Measurements from ENCODE around the gene PROK1.

Gene PROK1

DNA sequence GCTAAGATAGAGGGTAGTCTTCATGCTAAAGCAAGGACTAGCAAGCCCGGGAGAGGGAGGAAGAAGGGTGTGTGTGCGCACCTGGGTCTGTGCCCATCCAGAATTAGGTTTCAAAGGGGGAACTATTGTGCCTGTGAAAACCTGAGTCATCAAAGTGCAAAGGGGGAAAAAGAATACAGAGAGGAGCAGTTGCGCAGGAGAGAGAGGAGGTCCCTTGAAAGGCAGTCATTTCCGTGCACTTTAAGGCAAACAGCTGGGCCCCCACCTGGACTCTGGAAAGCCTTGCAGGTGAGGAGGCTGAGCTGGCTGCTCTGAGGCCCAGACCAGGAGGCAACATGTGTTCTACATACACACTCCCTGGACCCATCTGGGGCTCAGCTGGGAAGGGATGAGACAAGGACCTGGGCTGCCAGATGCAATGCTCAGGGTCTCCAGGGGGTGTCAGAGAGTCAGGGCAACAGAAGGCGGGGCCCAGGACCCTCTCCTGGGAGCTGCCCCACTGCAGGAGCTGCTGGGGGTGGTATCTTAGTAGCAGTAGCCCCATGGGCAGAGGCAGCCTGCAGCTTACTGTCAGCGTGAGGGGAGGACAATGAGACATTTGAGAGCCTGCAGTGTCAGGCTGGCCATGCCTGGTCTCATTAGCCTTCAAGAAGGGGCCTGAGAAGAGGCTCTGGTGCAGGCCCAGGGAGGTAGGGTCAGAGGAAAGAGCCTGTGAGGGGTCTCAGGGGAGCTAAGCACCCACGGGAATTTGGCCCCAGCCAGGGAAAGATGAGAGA, 14.3 kb downstream of the PROK1 start:
- no peak for DNase-seq (ENCODE audit: low read depth)

DNA sequence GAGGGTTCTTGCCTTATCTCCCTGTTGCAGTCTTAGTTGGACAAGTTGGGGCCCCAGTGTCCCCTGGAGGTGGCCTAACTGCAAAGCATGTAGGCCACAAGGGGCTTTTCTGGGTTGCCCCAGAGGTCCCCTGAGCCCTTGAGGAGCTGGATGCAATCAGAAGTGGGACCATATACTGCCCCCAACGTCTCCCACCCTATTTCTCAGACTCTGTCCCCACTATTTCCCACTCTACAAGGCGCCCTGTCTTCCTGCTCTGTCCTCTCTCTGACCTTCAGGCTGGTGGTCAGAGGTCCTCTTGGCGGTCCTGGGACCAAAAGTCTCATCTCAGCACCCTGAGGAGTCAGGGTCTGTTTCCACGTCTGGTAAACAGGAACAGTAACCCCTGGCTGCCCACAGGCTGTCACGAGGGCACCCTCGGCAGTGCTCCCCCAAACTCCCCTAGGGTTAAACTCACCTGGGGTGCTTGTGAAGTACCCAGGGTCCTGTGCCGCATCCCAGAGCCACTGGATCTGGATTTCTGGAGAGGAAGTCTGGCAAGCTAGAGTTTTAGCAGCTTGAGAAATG, 14.9 kb downstream of the PROK1 start:
- no peak for DNase-seq (ENCODE audit: low read depth)

DNA sequence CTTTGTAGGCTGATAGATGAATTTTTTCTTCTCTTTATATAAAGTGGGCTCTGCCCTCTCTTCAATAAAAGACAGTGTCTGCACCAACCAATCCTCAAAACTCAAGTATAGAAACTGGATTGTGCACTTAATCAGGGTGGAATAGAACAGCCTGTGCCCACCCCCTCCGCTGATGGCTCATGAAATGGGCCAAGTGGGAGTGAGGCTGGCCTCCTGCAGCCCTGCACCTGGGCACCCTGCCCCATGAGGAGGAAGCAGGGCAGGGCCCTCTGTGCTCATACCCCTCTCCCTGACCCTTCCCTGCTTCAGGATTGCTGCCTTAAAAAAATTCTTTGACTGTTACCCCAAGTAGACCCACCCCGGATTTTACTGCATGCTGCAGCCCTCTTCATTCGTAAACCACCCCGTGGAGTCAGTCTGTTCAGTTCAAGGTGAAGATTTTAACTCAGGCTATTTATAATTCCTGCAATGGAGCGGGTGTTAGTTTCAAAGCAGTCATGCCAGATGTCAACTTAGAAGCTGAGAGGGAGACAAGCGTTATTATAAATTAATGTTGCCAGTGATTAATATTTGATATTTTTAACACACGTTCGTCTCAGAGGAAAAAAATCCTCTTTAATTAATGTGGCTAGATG, 15.8 kb downstream of the PROK1 start:
- DNase-seq (ENCODE audit: low read depth), result no peak

DNA sequence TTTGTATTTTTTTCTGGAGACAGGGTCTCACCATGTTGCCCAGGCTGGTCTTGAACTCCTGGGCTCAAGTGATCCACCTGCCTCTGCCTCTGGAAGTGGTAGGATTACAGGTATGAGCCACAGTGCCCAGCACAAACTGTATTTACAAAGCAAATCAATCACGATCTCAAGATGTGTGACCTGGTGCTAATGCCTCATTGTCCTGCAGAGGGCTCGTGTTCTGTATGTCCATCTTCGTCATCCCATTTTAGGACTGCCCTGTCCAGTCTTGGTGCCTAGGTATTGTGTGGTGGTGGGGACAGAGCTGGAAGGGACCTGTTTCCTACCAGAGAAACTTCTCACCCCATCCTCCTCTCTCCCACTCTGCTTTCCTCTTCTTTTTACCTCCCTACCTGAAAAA, 20.2 kb downstream of the PROK1 start:
- no peak for DNase-seq (ENCODE audit: low read depth)

DNA sequence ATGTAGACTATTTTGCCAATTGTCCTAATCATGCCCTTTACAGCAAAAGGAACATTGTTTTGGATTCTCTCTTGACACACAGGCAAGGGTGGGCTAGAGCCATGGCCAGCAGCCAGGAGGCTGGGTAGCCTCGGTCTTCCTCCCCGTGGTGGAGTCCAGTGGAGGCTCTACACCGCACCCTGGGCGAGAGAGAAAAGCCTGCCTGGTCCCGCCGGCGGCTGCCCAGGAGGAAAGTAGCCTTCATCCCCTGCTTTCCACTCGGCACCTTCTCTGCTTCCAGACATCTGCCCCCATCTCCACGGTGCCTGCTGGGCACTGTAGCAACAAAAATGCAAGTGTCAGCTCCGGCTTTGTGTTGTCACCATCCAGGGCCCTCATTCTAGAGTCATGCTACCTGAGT, 21.6 kb downstream of the PROK1 start:
- DNase-seq (ENCODE audit: low read depth), result no peak

DNA sequence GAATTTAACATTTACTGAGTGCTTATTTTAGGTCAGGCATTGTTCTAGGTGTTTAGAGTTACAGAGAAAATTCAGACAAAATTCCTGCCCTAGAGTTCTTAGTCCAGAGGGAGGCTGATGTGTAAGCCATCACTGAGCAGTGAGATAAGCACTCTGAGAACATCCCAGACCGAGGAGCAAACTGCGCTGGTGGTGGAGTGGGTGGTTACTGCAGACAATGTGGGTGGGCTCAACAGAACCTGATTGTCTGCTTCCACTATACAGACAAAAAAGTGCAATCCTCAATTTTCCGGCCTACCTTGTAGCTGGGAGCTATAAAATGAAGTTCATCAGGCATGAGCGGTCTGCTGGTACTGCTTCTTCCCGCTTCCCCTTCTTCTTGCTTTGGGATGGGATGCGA, 23.5 kb downstream of the PROK1 start:
- DNase-seq (ENCODE audit: low read depth), result no peak

DNA sequence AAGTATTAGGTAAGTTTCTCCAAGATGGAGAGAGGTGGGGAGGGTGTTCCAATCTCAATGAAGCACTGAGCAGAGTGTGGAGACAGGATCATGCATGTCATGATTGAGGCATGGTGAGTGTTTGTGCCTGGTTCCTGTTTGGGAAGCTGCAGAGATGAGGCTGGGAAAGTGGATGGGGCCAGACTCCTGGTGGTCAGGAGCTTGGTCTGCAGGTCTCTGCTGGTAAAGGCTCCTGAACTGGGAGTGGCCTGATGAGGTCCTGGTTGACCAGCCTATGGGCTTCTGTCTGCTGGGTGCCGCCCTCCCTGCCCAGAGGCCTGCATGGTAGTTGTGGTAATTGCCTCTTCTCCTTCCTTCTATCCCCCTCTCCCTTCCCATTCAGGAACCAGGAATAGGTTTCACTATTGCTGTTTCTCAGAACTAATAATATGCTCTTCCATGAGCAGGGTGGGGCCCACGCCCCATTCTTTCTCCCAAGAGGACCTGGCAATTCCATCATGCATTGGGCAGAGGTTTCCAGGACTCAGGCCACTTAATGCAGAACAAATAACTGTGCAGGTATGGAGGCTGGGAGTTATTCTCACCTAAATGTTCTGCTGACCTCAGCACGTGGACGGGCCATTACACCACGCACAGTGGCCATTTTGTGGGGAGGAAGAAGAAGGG, 24.5 kb downstream of the PROK1 start:
- DNase-seq (ENCODE audit: low read depth), result no peak

DNA sequence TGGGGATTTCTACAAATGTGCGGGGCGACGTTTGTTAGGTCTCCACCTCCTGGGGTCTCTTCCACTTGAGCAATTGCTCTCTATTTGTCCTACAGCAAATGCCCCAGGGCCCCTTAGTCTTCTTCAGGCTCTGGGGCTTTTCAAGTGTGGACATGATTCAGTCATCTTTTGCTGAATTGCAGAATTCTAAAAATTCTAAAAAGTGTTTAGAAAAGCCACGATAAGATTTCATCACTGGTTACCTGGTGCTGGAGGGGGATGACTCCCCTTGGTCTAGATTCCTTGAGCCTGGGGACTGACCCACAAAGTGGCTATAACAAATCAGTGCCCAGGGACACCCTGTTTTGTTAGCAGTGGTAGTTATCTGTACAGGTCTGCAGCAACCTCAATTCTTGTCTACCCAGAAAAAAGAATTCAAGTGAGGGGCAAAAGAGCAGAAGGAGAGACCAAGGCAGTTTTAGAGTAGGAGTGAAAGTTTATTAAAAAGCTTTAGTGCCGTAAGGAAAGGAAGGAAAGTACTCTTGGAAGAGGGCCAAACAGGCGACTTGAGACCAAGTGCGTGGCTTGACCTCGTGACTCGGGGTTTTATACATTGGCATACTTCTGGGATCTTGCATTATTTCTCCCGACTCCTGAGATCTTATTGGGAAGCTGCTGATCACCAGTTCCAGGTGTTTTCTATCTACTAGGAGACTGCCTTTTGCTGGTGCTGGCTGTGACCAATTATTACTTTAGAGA, 25.2 kb downstream of the PROK1 start:
- no peak for DNase-seq (ENCODE audit: low read depth)

DNA sequence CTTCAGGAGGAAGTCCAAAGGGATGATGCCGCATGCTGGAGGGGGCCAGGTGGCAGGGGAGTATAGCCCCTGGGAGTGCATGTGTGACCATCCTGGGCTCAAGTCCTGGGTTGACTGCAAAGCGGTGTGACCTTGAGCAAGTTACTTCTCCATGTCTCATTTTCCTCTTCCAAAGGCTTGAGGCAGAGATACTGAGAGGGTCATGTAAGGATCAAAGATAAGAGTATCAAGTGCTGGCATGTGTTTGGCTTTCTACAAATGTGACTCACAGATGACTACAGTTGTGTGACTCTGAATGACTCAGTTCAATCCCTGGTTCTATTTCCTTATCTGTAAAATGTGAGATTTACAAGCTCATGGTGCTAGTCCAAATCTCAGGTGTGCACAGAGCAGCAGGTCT, 26.1 kb downstream of the PROK1 start:
- DNase-seq (ENCODE audit: low read depth), result no peak

DNA sequence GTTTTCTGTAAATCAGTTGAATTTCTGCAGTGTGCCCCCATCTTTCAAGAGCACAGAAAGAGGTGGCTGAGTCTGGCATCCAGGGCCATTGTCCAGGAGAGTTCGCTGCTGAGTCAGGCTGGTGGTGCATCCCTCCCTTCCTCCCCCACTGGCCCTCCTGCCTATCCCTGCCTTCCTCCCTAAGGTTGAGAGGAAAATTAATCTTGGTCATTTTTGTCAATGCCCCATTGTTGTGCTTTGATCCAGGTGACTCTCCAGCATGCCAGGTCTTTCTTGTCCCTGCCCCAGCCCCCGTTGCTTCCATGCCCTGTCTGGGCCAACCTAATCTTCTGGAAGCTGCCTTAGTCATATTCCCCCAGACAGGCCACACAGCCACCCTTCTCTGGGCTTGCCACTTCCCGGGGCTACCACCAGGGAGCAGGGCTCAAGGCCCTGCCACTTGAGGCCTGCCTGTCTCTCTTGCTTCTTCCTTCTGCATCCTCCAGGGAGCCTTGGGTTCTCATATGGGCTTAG, 26.6 kb downstream of the PROK1 start:
- DNase-seq (ENCODE audit: low read depth), result no peak

DNA sequence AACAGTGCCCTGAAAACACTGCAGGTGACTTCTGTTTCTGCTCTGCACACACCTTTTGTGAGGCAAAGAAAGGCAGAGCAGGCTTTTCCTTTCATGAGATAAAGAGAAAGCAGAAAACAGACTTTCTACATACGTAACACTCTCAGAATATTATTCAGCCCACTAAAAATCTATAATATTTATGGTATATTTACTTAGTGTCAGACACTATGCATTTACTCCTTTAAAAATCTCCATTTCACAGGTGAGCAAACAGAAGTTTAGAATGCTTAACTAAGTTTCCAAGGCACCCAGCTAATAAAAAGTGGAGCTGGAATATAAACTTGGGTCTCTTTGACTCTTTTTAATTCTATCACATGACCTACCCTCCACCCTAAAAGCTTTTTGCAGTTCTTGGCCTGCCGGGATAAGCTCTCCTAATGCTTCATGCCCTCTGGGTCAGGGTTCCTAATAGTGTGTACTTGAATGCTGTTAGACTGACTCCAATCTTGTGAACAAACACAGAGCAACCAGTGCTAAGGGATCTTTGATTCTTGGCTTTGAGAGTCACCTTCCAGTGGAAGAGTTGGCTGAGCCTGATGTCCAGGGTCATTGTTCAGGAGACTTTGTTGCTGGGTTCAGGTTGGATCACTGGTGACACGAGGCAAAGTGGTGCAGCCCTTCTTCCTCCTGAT, 27.2 kb downstream of the PROK1 start:
- DNase-seq (ENCODE audit: low read depth), result no peak

DNA sequence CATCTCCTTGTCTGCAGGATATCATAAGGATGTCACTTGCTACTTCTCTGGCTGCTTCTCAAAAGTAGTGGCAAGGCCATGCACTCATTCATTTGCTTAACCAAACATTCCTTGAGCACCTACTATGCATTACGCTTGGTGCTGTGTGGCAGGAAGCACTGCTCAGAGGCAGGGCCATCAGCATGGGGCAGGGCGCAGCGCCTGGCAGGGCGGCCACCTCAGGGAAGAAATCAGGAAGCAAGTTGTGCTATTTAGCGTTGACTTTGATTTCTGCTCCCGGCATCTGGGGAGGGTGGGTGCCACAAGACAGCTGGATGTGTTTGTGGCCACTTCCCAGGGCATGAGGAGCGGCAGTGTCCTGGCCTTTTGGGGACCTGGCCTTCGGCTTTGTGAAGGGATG, 27.9 kb downstream of the PROK1 start:
- no peak for DNase-seq (ENCODE audit: low read depth)

DNA sequence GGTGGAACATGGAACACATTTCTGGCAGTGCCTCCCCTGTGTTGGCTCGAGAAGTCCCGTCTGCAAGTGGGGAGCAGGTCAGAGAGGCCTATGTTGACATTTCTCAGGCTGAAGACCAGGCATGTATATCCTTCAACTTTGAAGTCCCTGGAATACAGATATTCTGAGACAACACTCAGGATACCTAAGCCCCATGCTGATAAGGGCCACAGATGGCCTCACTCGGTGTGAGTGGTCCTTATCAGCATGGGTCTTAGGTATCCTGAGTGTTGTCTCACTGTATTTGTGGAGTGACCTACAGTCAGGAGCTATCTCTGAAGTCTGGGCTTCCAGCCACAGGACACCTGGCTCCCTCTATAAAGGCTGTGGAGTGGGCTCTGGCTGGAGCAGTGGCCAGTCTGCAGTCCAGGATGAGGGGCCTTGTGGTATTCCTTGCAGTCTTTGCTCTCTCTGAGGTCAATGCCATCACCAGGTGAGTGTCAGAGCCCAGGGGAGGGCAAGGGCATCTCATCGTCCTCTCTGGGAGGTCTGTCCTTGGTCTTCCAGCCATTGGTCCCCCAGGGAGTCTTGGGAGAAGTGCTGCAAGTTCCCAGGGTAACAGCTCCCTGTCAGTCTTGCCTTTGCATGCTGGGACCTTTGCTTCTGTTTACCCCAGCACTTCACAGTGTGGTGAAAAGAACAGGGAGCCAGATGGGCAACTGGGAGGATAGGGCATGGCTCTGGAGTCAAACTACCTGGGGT, 29.6 kb downstream of the PROK1 start:
- DNase-seq (ENCODE audit: low read depth), result no peak

DNA sequence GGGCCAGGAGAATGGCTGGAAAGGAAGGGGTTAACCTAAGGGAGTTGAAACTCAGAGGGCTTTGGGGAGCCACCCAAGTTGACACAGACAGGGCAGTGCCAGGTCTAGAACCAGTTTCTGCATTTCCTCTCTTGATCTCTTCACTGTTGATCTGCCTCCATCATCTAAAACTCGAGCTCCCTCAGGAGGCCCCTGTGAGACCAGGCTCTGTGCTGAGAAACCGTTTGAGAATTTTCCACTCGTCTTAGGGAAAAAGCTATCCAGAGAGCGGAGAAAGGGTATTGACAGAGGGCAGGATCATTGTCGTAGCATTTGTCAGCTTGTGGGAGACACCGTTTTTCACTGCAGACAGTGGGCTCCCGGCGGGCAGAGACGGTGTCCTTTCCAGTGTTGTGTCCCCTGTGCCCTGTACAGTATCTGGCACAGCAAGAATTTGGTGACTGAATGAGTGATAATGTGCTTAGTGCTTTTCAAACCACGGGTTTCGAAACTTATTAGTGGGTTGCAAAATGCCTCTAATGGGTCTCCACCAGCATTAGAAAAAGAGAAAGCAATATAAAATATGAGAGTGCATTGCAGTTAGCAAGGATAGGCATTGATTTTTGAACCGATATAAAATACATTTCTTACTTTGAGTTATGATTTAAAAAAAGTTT, 31.1 kb downstream of the PROK1 start:
- DNase-seq (ENCODE audit: low read depth), result no peak

DNA sequence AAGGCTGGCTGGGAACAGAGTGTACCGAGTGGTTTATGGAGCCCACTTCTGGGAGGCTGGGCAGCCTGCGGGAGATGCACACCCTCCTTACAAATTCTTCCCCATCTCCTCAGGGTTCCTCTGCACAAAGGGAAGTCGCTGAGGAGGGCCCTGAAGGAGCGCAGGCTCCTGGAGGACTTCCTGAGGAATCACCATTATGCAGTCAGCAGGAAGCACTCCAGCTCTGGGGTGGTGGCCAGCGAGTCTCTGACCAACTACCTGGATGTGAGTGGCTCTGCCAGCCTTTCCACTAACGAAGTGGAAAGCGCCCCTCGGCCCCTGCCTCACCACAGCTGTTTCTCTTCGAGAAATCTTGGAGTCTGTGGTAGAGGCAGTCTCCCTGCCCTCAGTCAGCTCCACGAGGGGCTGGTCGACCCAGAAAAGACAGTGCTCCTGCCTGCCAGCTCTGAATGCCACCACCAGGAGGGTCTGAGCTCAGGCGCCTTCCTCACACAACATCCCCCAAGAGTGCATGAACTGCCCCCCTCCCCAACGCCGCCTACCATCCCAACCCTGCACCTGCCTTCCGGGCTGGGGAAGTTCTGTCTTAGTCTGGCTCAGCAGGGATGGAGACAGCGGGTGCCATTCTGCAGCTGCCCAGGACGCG, 31.8 kb downstream of the PROK1 start:
- DNase-seq (ENCODE audit: low read depth), result no peak

DNA sequence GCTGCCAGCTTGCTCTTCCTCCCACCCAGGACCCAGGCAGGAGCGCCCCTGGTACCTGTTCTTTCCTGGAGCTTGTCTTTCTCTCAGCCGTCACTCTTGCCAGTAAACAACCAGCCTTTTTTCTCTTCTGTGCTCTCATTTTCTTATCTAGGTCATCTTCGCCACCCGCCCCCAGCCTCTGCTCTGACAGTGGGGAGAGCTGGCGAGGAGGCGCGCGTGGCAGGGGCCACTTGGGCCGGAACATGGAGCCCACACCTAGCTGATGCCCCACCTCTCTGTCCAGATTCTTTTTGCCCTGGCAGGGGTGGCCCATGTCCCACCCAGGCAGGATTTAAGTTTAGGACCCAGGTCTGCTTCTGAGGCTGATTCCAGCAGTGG, 32.3 kb downstream of the PROK1 start:
- no peak for DNase-seq (ENCODE audit: low read depth)

DNA sequence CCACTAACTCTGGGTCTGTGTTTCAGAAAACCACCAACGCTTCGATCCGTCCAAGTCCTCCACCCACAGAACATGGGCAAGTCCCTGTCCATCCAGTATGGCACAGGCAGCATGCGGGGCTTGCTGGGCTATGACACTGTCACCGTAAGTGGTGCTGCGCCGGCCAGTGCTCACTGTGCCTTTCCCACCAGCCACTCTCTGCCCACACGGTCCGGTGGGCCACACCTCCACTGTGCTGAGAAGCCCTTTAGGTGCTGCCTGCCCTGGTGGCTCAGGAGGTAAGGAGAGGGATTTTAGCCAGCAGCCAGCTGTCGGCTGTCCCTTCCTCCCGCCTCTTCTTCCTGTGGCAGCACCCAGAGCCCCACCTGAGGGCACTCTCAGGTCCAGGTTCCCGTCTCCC, 33.9 kb downstream of the PROK1 start:
- no peak for DNase-seq (ENCODE audit: low read depth)

DNA sequence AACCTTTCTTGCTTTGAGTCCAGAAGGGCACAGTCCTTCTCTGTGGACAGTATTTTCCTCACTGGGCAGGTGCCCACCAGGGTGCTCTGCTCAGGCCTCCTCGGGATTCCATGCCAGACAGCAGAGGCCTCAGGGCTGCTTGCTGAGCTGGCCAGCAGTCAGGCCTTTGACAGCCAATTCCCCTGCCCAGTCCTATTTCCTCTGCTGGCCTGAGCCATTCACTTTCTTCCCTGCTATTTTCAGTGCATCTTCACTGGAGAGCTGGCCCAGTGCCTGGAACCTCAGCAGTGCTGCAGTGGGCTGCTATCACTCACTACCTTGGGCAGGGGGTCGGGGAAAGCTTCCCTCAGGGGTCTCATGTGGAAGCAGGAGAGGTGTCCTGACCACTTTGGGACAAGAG, 34.8 kb downstream of the PROK1 start:
- no peak for DNase-seq (ENCODE audit: low read depth)

DNA sequence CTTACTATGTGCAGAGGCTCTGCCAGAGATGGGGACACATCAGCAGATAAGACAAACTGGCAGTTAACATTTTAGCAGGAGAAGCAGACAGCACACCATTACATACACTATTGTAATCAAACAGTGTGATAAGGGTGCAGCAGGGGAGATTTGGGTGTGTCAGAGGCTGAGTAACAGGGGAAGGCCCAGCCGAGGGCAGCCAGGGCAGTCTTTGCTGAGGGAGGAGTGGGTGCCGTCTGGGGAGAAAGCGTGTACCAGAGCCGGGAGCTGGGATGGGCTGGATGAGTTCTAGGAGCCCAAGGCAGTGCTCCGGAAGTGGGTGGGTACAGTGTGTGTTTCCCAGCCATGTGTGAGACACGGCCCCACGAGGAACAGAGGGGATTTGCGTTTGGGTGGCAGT, 36.8 kb downstream of the PROK1 start:
- no peak for DNase-seq (ENCODE audit: low read depth)

DNA sequence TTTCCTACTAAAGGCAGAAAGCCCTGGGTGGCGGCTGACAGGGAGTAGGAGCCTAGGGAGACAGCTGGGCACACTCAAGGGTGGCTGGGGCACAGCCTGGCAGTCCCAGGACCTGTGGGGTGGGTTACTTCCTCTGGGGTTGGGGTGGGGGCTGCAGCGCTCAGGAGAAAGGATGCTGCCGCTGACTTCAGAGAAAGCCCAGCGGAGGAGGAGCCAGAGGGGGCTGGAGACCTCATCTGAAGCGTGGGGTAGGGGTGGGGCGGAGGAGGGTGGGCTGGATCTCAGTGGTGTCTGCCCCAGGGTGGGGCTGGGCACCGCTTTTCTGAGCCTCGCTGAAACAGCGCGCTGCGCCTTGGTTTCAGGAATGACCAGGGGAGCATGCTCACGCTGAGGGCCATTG, 37.2 kb downstream of the PROK1 start:
- DNase-seq (ENCODE audit: low read depth), result no peak

All from stimulated activated CD8-positive, alpha-beta memory T cell treated with anti-CD3 and anti-CD28 coated beads, Interleukin-4, amount 100 ng/mL, for 24 hours (primary cell).